GM12873 (cell line): ENCODE measurements around the gene TRMU.

ENCODE experiments used
- TF ChIP-seq, protein P1 (sequence below): IDR thresholded peaks from 2 replicates; pipeline ENCODE4 v1.5.1; 2012; ENCODE audit warnings: low read depth, mild to moderate bottlenecking, moderate library complexity, low read length, control low read depth; ENCODE audit not compliant: insufficient read depth; ENCODE audit errors: missing control alignments

The TRMU gene

DNA sequence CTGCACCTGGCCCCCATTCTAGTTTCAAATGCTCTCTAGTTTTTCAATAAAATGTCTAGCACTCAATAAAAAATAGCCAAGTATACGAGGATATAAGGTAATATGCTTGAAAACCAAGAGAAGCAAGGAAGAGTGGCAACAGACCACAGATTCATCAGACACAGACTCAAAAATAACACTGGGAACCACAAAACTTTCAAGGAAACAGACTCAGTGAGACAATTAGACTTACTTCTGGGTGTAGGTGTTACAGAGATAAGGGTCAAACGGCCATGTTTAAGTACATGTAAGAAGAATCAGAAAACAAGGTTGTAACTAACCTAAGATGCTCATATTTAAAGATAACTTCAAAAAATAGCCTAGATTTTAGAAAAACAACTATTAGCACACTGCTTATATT lies 67.0 kb downstream of the TRMU start:
- TF ChIP-seq, protein P1, sequence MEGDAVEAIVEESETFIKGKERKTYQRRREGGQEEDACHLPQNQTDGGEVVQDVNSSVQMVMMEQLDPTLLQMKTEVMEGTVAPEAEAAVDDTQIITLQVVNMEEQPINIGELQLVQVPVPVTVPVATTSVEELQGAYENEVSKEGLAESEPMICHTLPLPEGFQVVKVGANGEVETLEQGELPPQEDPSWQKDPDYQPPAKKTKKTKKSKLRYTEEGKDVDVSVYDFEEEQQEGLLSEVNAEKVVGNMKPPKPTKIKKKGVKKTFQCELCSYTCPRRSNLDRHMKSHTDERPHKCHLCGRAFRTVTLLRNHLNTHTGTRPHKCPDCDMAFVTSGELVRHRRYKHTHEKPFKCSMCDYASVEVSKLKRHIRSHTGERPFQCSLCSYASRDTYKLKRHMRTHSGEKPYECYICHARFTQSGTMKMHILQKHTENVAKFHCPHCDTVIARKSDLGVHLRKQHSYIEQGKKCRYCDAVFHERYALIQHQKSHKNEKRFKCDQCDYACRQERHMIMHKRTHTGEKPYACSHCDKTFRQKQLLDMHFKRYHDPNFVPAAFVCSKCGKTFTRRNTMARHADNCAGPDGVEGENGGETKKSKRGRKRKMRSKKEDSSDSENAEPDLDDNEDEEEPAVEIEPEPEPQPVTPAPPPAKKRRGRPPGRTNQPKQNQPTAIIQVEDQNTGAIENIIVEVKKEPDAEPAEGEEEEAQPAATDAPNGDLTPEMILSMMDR, result no peak

DNA sequence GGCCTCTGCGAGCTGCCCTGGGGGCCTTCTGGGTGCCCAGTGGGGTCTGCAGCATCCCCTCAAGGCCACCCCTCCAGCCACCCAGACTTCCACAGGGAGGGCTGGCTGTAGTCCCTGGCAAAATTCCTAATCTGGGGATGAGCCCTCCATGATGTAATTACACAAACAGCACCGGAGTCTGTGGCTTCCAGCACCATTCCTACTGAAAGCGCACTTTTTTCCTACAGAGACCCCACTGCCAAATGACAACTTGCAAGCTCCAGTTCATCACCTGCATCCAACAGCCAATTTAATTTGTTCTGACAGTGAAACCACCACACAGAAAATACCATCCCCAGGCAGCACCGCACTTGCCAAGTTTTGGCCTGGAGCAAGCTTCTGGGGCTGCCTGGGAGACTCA lies 70.4 kb downstream of the TRMU start:
- TF ChIP-seq, protein P1, result no peak

DNA sequence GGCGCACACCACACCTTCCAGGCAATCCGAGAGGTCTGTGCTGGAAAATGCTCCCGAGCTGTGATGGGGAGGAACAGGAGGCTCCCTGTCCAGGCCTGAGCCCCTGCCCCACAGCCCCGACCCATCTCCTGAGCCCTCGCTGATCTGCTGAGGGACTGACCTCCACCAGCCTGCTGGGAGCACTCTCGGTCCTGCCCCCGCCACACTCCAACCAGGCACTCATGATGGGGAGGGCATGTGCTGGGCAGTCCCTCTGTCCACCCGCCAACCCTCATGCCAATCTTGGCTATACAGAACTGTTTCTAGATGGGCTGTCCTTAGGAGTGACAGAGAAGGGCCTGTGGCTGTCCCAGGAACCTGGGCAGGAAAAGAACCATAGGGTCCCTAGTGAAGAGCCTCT lies 70.8 kb downstream of the TRMU start:
- TF ChIP-seq, protein P1, result no peak

DNA sequence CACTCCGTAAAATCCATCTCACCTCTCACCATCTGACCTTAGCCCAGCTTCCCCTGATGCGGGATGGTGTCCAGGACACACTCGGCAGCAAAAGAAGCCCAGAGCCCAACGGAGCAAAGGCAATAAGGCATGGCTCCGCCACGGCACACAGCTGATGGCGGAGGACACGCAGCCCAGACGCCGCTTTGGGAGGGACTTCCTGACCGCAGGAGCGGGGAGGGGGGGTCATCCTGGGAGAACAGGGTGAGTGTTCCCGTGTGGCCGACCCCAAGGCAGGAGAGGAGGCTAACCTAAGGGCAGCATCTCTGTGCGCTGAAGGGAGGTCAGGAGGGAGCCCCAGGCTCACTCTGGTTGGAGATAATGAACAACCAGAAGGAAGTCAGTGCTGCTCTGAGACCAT lies 71.3 kb downstream of the TRMU start:
- TF ChIP-seq, protein P1, result no peak
